ENCODE results near the gene MAP2K6. TPM values are rescaled to one million over a fixed set of nuclear protein-coding genes. Genes with fewer than 3 reads are reported as not detected.

Gene MAP2K6
- total RNA-seq, 1 donor from 2014 or later: 101 TPM

GRCh38 chr17:69410671-69411070 lies 3.8 kb upstream of the MAP2K6 start:
- no peak for DNase-seq (ENCODE audit: low spot score)
- Histone ChIP-seq H4K20me1 (ENCODE audit: low read depth) (no peaks in the 10 kb centered on the region), H3K36me3 (no peaks in the 10 kb centered on the region), H3K4me2 (no peak overlapping the region), H3K4me1 (peaks cover 25% of the 10 kb centered on the region), H3K27ac (no peak overlapping the region), H3K27me3 (no peaks in the 10 kb centered on the region), H3F3A (ENCODE audit: low read depth) (peaks cover 30% of the 10 kb centered on the region), H3K79me2 (ENCODE audit: low read depth) (peaks cover 12% of the 10 kb centered on the region), H3K4me3 (no peak overlapping the region), H2AFZ (replicated peaks) (no peak overlapping the region), H3K9me3 (ENCODE audit: low read depth) (no peaks in the 10 kb centered on the region), H3K9ac (no peak overlapping the region)
- Mint-ChIP-seq H3K27ac (no peak overlapping the region), H3K9me3 (peaks cover 9% of the 10 kb centered on the region), H3K27me3 (ENCODE audit: insufficient read depth, low read depth) (no peaks in the 10 kb centered on the region), H3K4me3 (no peak overlapping the region), H3K36me3 (no peaks in the 10 kb centered on the region), H3K4me1 (peaks cover 16% of the 10 kb centered on the region)
- no peak for TF ChIP-seq CTCF (IDR thresholded peaks at IDR 0.05)
- no peak for TF ChIP-seq EZH2phosphoT487 (IDR thresholded peaks at IDR 0.05)
- no peak for TF ChIP-seq EZH2 (IDR thresholded peaks at IDR 0.05)

GRCh38 chr17:69411766-69412165 lies 2.7 kb upstream of the MAP2K6 start:
- Histone ChIP-seq H3K4me3 (no peak overlapping the region), H3K9ac (no peak overlapping the region), H3F3A (ENCODE audit: low read depth) (peaks cover 30% of the 10 kb centered on the region), H3K27ac (peak overlapping the region; percentile 84), H3K36me3 (no peaks in the 10 kb centered on the region), H3K4me1 (peaks cover 25% of the 10 kb centered on the region), H3K4me2 (peak overlapping the region; percentile 61), H2AFZ (replicated peaks) (no peak overlapping the region), H4K20me1 (ENCODE audit: low read depth) (peaks cover 4% of the 10 kb centered on the region), H3K9me3 (ENCODE audit: low read depth) (no peaks in the 10 kb centered on the region), H3K27me3 (no peaks in the 10 kb centered on the region), H3K79me2 (ENCODE audit: low read depth) (peaks cover 23% of the 10 kb centered on the region)
- Mint-ChIP-seq H3K4me3 (no peak overlapping the region), H3K27me3 (ENCODE audit: insufficient read depth, low read depth) (no peaks in the 10 kb centered on the region), H3K4me1 (peaks cover 16% of the 10 kb centered on the region), H3K27ac (no peak overlapping the region), H3K9me3 (peaks cover 9% of the 10 kb centered on the region), H3K36me3 (no peaks in the 10 kb centered on the region)
- no peak for TF ChIP-seq EZH2phosphoT487 (IDR thresholded peaks at IDR 0.05)
- no peak for TF ChIP-seq EZH2 (IDR thresholded peaks at IDR 0.05)
- no peak for TF ChIP-seq CTCF (IDR thresholded peaks at IDR 0.05)
- no peak for DNase-seq (ENCODE audit: low spot score)

GRCh38 chr17:69412251-69412671 lies 2.2 kb upstream of the MAP2K6 start:
- peak overlapping the region; percentile 84 for H3K27ac ChIP-seq

More at GRCh38 chr17:69412251-69412671, 2.2 kb upstream of the MAP2K6 start:
- TF ChIP-seq EZH2phosphoT487 (IDR thresholded peaks at IDR 0.05): no peak
- TF ChIP-seq CTCF (IDR thresholded peaks at IDR 0.05): no peak
- no peak for TF ChIP-seq EZH2 (IDR thresholded peaks at IDR 0.05)
- Histone ChIP-seq H2AFZ (replicated peaks) (no peak overlapping the region), H3K4me2 (peak overlapping the region; percentile 61), H3K36me3 (no peaks in the 10 kb centered on the region), H3K27me3 (no peaks in the 10 kb centered on the region), H3K9ac (no peak overlapping the region), H3K9me3 (ENCODE audit: low read depth) (no peaks in the 10 kb centered on the region), H3K79me2 (ENCODE audit: low read depth) (peaks cover 27% of the 10 kb centered on the region), H3K4me3 (no peak overlapping the region), H3K4me1 (peaks cover 29% of the 10 kb centered on the region), H3F3A (ENCODE audit: low read depth) (peaks cover 30% of the 10 kb centered on the region), H4K20me1 (ENCODE audit: low read depth) (peaks cover 9% of the 10 kb centered on the region)
- Mint-ChIP-seq H3K4me3 (peak overlapping the region; percentile 27), H3K36me3 (no peaks in the 10 kb centered on the region), H3K27me3 (ENCODE audit: insufficient read depth, low read depth) (no peaks in the 10 kb centered on the region), H3K4me1 (peaks cover 16% of the 10 kb centered on the region), H3K27ac (peak overlapping the region; percentile 87), H3K9me3 (peaks cover 9% of the 10 kb centered on the region)
- DNase-seq (ENCODE audit: low spot score): peak; percentile 80
